GM23338 (cell line): ENCODE data around the gene COL6A1. TPM values are rescaled to one million over a fixed set of nuclear protein-coding genes. Genes with fewer than 3 reads are reported as not detected.

Experiments
- ATAC-seq: fragments of 200-7000 bp; cut with Tn5 transposase; 3 replicates; pipeline ENCODE4 v1.9.1; 2020
- DNase-seq: peaks from one replicate; pipeline ENCODE4 v3.0.0-alpha.2; 2015; ENCODE audit warnings: low spot score
- H2AFZ ChIP-seq: fragments of 200-600 bp; sonication (generic); 2 replicates; pipeline ENCODE4 v1.8.0; 2016; ENCODE audit warnings: antibody characterized with exemption, mild to moderate bottlenecking, moderate library complexity
- H3F3A ChIP-seq: fragments of 200-600 bp; sonication (generic); replicated peaks from 2 replicates; pipeline ENCODE4 v1.8.0; 2017; ENCODE audit warnings: antibody characterized with exemption, mixed run types, low read depth
- H3K27ac ChIP-seq: fragments of 200-600 bp; sonication (generic); 2 replicates; pipeline ENCODE4 v1.6.1; 2016; ENCODE audit warnings: low read depth
- H3K27me3 ChIP-seq: fragments of 200-600 bp; sonication (generic); 2 replicates; pipeline ENCODE4 v1.8.0; 2016; ENCODE audit warnings: mild to moderate bottlenecking, mixed run types, moderate library complexity; ENCODE audit not compliant: insufficient read depth
- H3K36me3 ChIP-seq: fragments of 200-600 bp; sonication (generic); 2 replicates; pipeline ENCODE4 v1.8.0; 2016; ENCODE audit warnings: mild to moderate bottlenecking; ENCODE audit not compliant: insufficient read depth
- H3K4me1 ChIP-seq: fragments of 200-600 bp; sonication (generic); 2 replicates; pipeline ENCODE4 v1.8.0; 2016; ENCODE audit warnings: mild to moderate bottlenecking, moderate library complexity; ENCODE audit not compliant: insufficient read depth
- H3K4me2 ChIP-seq: fragments of 200-600 bp; sonication (generic); 2 replicates; pipeline ENCODE4 v1.7.1; 2017; ENCODE audit warnings: mixed run types
- H3K4me3 ChIP-seq: fragments of 200-600 bp; sonication (generic); 2 replicates; pipeline ENCODE4 v1.6.1; 2016; ENCODE audit warnings: mixed run types
- H3K79me2 ChIP-seq: fragments of 200-600 bp; sonication (generic); replicated peaks from 2 replicates; pipeline ENCODE4 v1.8.0; 2017; ENCODE audit warnings: mild to moderate bottlenecking; ENCODE audit not compliant: insufficient read depth
- H3K9me2 ChIP-seq: fragments of 200-600 bp; sonication (generic); 2 replicates; pipeline ENCODE4 v1.8.0; 2017; ENCODE audit not compliant: insufficient read depth
- H4K20me1 ChIP-seq: fragments of 200-600 bp; sonication (generic); replicated peaks from 2 replicates; pipeline ENCODE4 v1.8.0; 2017; ENCODE audit warnings: mild to moderate bottlenecking; ENCODE audit not compliant: insufficient read depth
- H3K27ac Mint-ChIP-seq: 2 replicates; pipeline ENCODE4 v1.8.0; 2020; ENCODE audit warnings: inconsistent platforms, mild to moderate bottlenecking, moderate library complexity, mixed read lengths
- H3K27me3 Mint-ChIP-seq: 3 replicates; pipeline ENCODE4 v1.8.0; 2022; ENCODE audit warnings: low read depth, mild to moderate bottlenecking, moderate library complexity, mixed read lengths, inconsistent platforms; ENCODE audit not compliant: insufficient read depth, poor library complexity
- H3K36me3 Mint-ChIP-seq: 3 replicates; pipeline ENCODE4 v1.8.0; 2021; ENCODE audit warnings: low read depth, mild to moderate bottlenecking, inconsistent platforms, moderate library complexity, mixed read lengths
- H3K4me1 Mint-ChIP-seq: 3 replicates; pipeline ENCODE4 v1.8.0; 2020; ENCODE audit warnings: mild to moderate bottlenecking, inconsistent platforms, mixed read lengths
- H3K4me3 Mint-ChIP-seq: 3 replicates; pipeline ENCODE4 v1.8.0; 2021; ENCODE audit warnings: moderate library complexity, mild to moderate bottlenecking, inconsistent platforms, mixed read lengths
- H3K9me3 Mint-ChIP-seq: 3 replicates; pipeline ENCODE4 v1.8.0; 2020; ENCODE audit warnings: moderate library complexity, mild to moderate bottlenecking, inconsistent platforms, mixed read lengths
- CREB1 ChIP-seq: fragments of 250-450 bp; sonication (Bioruptor Pico); IDR thresholded peaks from 2 replicates; pipeline ENCODE4 v1.5.0; 2020; ENCODE audit warnings: low read depth, mild to moderate bottlenecking, moderate library complexity
- CTCF ChIP-seq, 2 experiments: fragments of 200-600 bp in 1 of 2; sonication (generic) in 1 of 2; conservative IDR thresholded peaks; 2 replicates each; pipeline versions ENCODE4 v1.5.1 to v1.6.1; 2016 to 2017; ENCODE audit warnings: antibody characterized with exemption in 2 of 2, low read depth in 2 of 2, mild to moderate bottlenecking in 2 of 2, moderate library complexity in 1 of 2
- ETS1 ChIP-seq: IDR thresholded peaks from 2 replicates; pipeline ENCODE4 v1.6.1; 2016; ENCODE audit warnings: antibody characterized with exemption
- EZH2 ChIP-seq: fragments of 200-600 bp; sonication (generic); IDR thresholded peaks from one replicate; pipeline ENCODE4 v1.8.0; 2017; ENCODE audit warnings: antibody characterized with exemption, mild to moderate bottlenecking, low read depth; ENCODE audit not compliant: unreplicated experiment
- EZH2phosphoT487 ChIP-seq: fragments of 200-600 bp; sonication (generic); IDR thresholded peaks from one replicate; pipeline ENCODE4 v1.8.1; 2018; ENCODE audit warnings: antibody characterized with exemption; ENCODE audit not compliant: unreplicated experiment
- JUNB ChIP-seq: IDR thresholded peaks from one replicate; pipeline ENCODE4 v1.6.1; 2016; ENCODE audit warnings: antibody characterized with exemption; ENCODE audit not compliant: unreplicated experiment
- NANOG ChIP-seq: IDR thresholded peaks from 2 replicates; pipeline ENCODE4 v1.6.1; 2016; ENCODE audit warnings: antibody characterized with exemption, borderline replicate concordance
- POLR2AphosphoS5 ChIP-seq: IDR thresholded peaks from 2 replicates; pipeline ENCODE4 v1.6.1; 2016; ENCODE audit warnings: antibody characterized with exemption, low read depth
- REST ChIP-seq: IDR thresholded peaks from one replicate; pipeline ENCODE4 v1.6.1; 2018; ENCODE audit warnings: antibody characterized with exemption; ENCODE audit not compliant: unreplicated experiment
- STAT1 ChIP-seq: IDR thresholded peaks from one replicate; pipeline ENCODE4 v1.6.1; 2016; ENCODE audit warnings: antibody characterized with exemption; ENCODE audit not compliant: unreplicated experiment
- ZNF114 ChIP-seq: fragments of 250-450 bp; sonication (Bioruptor Pico); IDR thresholded peaks from 2 replicates; pipeline ENCODE4 v1.5.0; 2020; ENCODE audit warnings: mild to moderate bottlenecking, moderate library complexity
- ZNF331 ChIP-seq: fragments of 250-450 bp; sonication (Bioruptor Pico); IDR thresholded peaks from 2 replicates; pipeline ENCODE4 v1.5.0; 2020; ENCODE audit warnings: low read depth, mild to moderate bottlenecking, moderate library complexity
- ZNF462 ChIP-seq: fragments of 250-450 bp; sonication (Bioruptor Pico); IDR thresholded peaks from 2 replicates; pipeline ENCODE4 v1.5.0; 2020; ENCODE audit warnings: mild to moderate bottlenecking, moderate library complexity
- polyA plus RNA-seq: library from polyadenylated mRNA; unstranded; fragments of >200 nt; fragmentation: Nextera tagmentation; extraction: Ambion mirVana; gene quantifications from 2 replicates; pipeline ENCODE4 v1.2.1, GENCODE V29; 2016
- total RNA-seq: library from RNA; depleted of rRNA; stranded (reverse); fragments of >200 nt; shearing (Covaris generic); gene quantifications from 2 replicates; pipeline ENCODE4 v1.2.3, GENCODE V29; 2014

Gene COL6A1
- total and polyA plus RNA-seq, 2 experiments from 2014 or later: 76.0 to 180 TPM

- peaks cover 12% of the 10 kb centered on the region for H3K27me3 Mint-ChIP-seq
- H4K20me1 ChIP-seq: peaks cover 2% of the 10 kb centered on the region; the same call in 1 of the 2 replicates
- no peaks in the 10 kb centered on the region for H3K9me2 ChIP-seq
- no peaks in the 10 kb centered on the region for H3K9me3 Mint-ChIP-seq
- H3K27ac Mint-ChIP-seq: no peak overlapping the region
- no peak overlapping the region for H2AFZ ChIP-seq
- H3K36me3 ChIP-seq: peaks cover 3% of the 10 kb centered on the region; the same call in 1 of the 2 replicates
- H3K27me3 ChIP-seq: peaks cover 16% of the 10 kb centered on the region
- no peak overlapping the region for H3K27ac ChIP-seq
- DNase-seq: no peak
- H3K36me3 Mint-ChIP-seq: peaks cover 6% of the 10 kb centered on the region
- no peak for TF ChIP-seq CTCF (conservative IDR thresholded peaks at IDR 0.05; ENCODE audit: low read depth in 2 of 2)
- no peak for TF ChIP-seq ETS1
- TF ChIP-seq NANOG: no peak
- no peak for TF ChIP-seq ZNF114 (CRISPR knock-in tag)
- TF ChIP-seq JUNB: no peak
- TF ChIP-seq POLR2AphosphoS5: no peak
- no peak for TF ChIP-seq CREB1 (CRISPR knock-in tag)
- TF ChIP-seq REST: no peak
- TF ChIP-seq STAT1: no peak
- no peak for TF ChIP-seq EZH2phosphoT487
- no peak for TF ChIP-seq EZH2
- TF ChIP-seq ZNF462 (CRISPR knock-in tag): no peak
- no peak for TF ChIP-seq ZNF331 (CRISPR knock-in tag)
- H3K4me3 ChIP-seq: no peak overlapping the region
- H3K4me2 ChIP-seq: no peak overlapping the region
- no peak overlapping the region for H3K4me3 Mint-ChIP-seq
- H3K79me2 ChIP-seq: peaks cover 6% of the 10 kb centered on the region; the same call in 1 of the 2 replicates
- H3F3A ChIP-seq: peaks cover 23% of the 10 kb centered on the region
- H3K4me1 ChIP-seq: peaks cover 25% of the 10 kb centered on the region
- peaks cover 18% of the 10 kb centered on the region for H3K4me1 Mint-ChIP-seq
- no peak for ATAC-seq
Measured at GRCh38 chr21:45979651-45980050, 1.9 kb upstream of the COL6A1 start.
